HK-2 (cell line): Measurements from ENCODE around the gene P3H1.
"Not testable (repeated sequence)": the region's sequence is repeated elsewhere in the genome, so short reads cannot be mapped to it uniquely, and the experiment has no call there.

Experiments
- DNase-seq: peaks from one replicate; pipeline ENCODE4 v3.0.0-alpha.2; 2018; ENCODE audit not compliant: unreplicated experiment

Gene P3H1

DNA sequence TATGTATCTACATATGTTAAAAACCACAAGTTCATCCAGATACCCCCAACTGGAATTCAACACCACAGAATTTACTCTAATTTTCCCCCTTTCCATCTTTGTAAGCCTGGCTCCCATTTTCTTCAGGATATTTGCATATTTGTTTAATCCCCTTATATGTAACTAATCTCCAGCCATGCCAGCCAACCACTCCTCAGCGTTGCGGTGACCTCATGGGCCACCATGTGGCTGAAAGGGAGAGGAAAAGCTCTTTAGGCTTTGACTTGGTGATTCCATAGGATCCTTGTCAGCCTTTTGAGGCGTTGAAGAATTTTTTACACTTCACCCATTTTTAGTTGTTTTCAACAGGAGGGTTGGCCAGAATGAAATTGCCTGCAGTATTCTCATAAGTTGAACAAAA lies 36.8 kb downstream of the P3H1 start:
- DNase-seq = no peak

DNA sequence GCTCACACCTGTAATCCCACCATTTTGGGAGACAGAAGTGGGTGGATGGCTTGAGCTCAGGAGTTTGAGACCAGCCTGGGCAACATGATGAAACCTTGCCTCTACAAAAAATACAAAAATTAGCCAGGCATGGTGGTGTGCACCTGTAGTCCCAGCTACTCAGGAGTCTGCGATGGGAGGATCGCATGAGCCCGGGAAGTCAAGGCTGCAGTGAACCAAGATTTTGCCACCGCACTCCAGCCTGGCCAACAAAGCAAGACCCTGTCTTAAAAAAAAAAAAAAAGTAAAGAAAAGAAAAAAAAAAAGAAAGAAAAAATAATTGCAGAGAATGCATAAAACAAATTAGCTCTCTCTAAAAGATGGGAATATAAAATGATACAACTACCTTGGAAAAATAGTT lies 41.0 kb downstream of the P3H1 start:
- DNase-seq = not testable (repeated sequence)

DNA sequence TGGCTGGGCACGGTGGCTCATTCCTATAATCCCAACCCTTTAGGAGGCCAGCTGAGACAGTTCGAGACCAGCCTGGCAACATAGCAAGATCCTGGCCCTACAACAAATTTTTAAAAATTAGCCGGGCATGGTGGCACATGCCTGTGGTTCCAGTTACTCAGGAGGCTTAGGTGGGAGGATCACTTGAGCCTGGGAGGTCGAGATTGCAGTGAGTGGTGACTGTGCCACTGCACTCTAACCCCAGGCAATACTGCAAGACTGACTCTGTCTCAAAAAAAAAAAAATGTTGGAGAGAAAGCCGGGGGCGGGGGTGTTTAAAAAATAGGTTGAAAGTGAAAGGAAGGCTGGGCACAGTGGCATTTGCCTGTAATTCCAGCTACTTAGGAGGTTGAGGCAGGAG lies 43.3 kb downstream of the P3H1 start:
- DNase-seq = no peak

DNA sequence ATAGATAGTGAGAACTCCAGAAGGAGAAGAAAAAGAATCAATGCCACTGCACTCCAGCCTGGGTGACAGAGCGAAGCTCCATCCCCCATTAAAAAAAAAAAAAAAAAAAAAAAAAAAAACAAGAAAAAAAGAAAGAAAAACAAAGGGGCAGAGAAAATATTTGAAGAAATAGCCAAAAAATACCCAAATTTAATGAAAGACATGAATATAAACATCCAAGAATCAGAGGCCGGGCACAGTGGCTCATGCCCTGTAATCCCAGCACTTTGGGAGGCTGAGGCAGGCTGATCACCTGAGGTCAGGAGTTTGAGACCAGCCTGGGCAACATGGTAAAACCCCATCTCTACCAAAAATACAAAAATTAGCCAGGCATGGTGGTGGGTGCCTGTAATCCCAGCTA lies 44.4 kb downstream of the P3H1 start:
- DNase-seq = not testable (repeated sequence)

DNA sequence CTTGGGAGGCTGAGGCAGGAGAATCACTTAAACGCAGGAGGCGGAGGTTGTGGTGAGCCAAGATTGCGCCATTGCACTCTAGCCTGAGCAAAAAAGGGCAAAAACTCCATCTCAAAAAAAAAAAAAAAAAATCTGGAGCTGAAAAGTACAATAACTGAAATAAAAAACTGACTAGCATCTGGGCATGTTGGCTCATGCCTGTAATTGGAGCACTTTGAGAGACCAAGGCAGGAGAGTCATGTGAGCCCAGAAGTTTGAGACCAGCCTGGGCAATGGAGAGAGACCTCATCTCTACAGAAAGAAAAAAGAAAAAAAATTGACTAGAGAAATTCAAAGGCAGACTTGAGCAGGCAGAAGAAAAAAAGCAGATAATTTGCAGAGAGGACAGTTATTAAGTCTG lies 44.9 kb downstream of the P3H1 start:
- no peak for DNase-seq

DNA sequence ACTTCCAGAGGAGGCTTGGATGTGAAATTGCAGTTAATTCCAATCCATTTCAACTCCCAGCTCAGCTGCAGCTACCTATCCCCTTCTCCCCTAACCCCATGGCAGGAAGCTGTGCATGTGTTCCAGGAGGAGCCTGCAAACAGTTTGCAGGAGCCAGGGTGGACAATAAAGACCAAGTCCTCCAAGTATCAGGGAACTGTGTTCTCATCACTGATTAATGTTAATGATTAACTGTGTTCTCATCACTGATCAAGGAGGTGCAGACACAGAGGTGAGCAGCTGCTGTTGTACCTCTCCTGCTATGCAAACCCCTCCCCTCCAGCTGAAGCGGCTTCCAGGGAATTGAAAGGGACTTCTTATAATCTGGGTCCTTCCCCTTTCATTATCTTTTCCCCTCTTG lies 46.0 kb downstream of the P3H1 start:
- no peak for DNase-seq

DNA sequence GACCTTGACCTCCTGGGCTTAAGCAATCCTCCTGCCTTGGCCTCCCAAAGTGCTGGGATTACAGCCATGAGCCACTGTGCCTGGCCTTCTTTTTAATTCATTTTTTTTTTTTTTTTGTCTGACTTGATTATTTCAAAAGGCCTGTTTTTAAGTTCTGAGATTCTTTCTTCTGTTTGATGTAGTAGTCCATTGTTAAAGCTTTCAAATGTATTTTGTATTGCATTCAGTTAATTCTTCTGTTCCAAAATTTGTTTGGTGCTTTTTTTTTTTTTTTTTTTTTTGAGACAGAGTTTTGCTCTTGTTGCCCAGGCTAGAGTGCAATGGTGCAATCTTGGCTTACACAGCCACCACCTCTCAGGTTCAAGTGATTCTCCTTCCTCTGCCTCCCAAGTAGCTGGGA lies 52.4 kb downstream of the P3H1 start:
- DNase-seq = not testable (repeated sequence)

DNA sequence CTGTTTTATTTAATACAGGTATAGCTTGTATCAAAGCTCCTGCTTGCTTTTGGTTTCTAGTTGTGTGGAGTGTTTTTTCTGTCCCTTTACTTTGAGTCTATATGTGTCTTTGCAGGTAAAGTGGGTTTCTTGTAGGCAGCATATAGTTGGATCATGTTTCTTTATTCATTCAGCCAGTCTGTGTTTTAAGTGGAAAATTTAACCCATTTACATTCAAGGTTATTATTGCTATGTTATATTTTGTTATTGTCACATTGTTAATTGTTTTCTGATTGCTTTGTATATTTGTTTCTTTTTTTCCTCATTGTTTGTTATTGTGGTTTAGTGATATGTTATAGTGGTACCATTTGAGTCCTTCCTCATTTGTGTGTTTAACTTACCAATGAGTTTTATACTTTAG lies 53.5 kb downstream of the P3H1 start:
- no peak for DNase-seq

DNA sequence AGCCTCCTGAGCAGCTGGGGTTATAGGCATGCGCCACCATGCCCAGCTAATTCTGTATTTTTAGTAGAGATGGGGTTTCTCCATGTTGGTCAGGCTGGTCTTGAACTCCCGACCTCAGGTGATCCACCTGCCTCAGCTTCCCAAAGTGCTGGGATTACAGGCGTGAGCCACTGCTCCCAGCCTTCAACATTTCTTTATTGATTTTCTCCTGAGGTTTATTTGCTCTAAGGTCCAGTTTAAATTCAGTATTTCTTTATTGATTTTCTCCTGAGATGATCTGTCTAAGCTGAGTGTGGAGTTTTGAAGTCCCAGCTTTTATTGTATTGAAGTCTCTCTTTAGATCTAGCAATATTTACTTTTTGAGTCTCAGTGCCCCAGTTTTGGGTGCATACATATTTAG lies 54.0 kb downstream of the P3H1 start:
- not testable (repeated sequence) for DNase-seq

DNA sequence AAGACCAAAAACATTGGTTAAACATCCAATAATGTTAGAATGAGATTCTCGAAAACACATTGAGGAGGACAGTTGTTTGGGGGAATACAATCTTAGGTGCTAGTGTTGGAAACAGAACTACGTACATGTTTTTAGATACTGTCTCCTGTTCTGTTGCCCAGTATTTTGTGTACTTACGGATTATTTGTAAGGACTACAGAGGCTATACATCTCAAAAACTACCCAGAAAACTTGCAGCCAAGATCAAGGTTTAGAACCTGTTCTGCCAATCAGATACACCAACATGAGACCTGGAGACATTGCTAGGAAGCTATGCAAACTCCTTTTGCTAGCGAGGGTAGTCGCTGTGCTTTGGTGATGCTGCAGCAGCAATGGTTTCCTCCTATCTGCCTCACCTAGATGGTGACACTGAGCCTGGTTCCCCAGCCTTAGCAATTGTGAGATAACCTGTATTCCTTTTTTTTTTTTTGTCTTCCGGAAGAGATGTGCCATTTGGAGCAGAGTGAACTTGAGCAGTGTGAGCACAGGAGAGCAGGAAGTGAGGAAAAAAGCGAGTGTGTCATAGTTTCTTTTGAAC lies 62.9 kb downstream of the P3H1 start:
- no peak for DNase-seq

DNA sequence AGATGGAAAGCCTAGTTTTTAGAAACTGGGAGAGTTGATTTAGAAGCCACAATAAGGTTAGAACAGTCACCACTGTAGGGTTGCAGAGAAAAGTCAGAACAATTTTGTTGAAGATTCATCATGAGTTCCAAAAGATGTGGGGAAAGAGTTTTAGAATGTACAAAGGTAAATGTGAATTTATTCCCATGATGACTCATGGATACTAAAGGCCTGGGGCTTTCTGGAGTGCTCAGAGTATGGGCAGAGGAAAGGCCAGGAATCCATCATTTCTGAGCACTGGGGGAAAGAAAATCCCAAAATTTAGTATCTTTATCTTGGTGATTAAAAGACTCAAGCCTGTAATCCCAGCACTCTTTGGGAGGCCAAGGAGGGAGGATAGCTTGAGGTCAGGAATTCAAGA lies 66.8 kb downstream of the P3H1 start:
- DNase-seq = no peak

DNA sequence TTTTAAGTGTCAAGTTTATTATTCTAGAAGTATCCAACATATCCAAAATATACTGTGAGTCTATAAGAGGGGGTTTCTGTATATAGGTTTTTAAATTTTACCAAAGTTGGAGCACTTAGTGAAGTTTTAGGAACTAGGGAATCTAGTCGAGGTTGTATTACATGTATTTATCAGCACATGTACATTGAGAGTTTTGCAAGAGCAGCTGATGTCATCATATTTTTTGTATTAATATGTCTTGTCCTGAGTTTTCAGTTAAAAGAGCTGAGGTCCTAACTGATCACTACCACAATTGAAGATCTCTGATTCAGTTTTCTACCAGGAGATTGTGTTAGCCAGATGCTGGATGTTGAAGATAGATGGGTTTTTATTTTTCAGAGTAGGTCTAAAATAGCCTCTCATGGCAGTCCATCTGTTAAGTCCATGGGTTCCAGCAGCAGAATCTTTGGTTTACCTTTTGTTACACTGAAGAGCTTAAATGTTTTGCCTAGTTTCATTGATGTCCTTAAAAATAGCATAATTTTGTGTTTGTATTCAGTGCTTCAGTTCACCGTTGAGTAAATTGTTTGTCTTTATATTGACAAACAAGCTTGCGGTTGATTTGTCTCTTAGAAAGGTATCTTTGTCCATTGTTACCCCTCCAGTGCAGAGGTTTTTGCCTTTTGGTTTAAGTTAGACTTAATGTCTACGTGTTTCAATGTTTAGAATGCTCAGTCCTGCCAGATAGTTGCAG lies 68.6 kb downstream of the P3H1 start:
- DNase-seq = no peak
